ENCODE results near the gene KIFC3.
A peak's percentile ranks its signal among the peaks of the same experiment; 100 is the strongest.
"Not testable (repeated sequence)": the region's sequence is repeated elsewhere in the genome, so short reads cannot be mapped to it uniquely, and the experiment has no call there.

Gene KIFC3

DNA sequence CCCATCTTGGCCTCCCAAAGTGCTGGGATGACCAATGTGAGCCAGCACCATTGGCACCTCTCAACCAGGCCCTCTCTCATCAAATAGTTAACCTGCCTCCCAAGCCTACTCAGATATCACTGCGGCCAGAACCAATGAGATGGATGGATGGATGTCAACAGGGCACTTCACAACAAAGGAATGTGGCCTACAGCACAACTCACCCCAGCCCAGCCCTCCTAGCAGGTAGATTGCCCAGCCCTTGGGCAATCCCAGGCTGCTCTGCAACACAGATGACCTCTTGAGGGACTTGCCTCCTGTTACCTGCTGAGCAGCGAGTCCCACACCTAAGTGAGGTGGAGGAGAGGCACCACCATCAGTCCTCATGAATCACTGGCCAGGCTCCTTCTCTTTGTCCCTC lies 22.6 kb upstream of the KIFC3 start:
- no peak for DNase-seq (ENCODE audit: low read depth, low spot score)

DNA sequence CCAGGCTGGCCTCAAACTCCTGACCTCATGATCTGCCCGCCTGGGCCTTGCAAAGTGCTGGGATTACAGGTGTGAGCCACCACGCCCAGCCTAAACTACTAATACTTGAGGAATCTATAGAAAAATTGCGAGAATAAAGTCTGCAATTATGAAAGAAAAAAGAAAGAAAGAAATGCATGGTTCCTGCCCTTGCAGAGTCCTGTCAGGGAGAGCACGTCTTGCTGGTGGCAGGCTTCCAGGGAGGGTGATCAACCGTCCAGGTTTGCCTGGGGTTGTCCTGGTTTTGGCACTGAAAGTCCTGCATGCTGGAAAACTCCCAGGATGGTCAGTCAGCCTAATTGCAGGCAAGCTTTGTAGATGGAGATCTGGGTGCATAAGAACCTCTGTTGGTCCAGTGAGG lies 21.5 kb upstream of the KIFC3 start:
- DNase-seq (ENCODE audit: low read depth, low spot score), result no peak

DNA sequence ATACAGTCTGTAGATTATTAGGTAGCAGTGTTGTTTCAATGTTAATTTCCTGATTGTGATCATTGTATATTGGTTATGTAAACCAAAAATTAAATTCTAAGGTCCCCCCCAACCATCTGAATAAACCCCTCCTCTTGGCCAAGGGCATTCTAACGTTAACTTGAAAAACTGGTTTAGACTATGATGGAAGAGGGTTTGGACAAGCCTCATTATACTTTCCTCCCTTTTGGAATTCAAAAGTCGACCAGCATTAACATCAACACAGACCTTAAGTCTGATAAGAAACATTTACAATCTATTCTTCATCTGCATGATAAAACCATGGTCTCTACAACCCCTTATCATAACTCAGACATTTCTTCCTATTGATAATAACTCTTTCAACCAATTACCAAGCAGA lies 20.6 kb upstream of the KIFC3 start:
- no peak for DNase-seq (ENCODE audit: low read depth, low spot score)

DNA sequence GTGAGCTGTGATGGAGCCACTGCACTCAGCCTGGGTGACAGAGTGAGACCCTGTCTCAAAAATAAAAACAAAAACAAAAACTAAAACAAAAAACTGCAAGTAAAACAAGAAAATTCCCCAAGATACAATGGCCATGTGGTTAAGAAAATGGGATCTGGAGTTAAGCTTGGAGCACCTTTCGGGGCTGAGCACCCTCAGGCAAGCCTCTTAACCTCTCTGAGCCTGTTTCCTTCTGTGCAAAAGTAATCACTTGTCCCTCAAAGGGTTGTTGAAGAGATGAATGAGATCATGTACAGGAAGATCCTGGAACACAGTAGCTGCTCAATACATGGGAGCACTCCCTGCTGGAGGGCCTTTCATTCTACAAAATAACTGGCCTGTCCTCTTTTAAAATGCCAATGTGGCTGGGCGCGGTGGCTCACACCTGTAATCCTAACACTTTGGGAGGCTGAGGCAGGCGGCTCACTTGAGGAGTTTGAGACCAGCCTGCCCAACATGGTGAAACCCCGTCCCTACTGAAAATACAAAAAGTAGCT lies 19.8 kb upstream of the KIFC3 start:
- no peak for DNase-seq (ENCODE audit: low read depth, low spot score)

- no peak for DNase-seq (ENCODE audit: low read depth, low spot score)
Observed at GRCh38 chr16:57821149-57821971, 19.1 kb upstream of the KIFC3 start.

DNA sequence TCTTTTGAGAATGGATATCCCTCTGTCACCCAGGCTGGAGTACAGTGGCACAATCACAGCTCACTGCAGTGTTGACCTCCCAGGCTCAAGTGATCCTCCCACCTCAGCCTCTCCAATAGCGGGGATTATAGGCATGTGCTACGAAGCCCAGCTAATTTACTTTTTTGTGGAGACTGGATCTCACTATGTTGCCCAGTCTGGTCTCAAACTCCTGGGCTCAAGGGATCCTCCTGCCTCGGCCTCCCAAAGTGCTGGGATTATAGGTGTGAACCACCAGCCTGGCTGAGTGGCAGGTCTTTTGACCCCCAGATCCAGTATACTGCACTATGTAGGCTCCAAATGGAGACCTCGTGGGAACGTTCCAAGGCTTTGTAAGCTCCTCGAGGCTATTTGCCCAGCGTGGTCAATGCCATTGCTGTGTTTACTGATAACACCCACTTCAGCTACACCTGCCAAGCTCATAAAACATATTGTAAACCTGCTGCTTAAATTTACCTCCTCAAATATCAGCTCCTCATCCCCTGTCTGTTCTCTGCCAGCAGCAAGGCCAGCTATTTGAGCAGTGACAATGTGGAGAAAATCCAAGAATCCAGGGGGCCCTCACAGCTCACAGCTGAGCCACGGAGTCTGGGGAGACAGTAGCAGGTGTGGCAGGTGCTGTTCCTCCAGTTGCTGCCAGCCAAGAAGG lies 16.2 kb upstream of the KIFC3 start:
- no peak for DNase-seq (ENCODE audit: low read depth, low spot score)

DNA sequence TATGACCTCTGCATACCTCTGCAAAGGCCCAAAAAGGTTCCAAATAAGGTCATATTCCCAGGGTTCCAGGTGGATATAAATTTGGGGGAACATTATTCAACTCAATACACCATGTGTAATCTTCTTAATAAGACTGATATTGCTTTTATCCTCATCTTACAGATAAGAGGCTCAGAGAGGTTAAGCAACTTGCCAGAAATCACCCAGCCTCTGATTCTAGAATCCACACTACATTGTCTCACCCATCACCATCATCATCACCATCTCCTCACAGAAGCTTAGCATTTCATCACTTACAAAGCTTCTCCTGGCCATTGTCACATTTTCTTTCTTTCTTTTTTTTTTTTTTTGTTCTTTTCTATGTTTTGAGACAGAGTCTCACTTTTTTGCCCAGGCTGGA lies 15.4 kb upstream of the KIFC3 start:
- no peak for DNase-seq (ENCODE audit: low read depth, low spot score)

GRCh38 chr16:57815987-57816745 lies 13.9 kb upstream of the KIFC3 start:
- DNase-seq (ENCODE audit: low read depth, low spot score), result no peak

- no peak for DNase-seq (ENCODE audit: low read depth, low spot score)
Observed at GRCh38 chr16:57814896-57815295, 12.6 kb upstream of the KIFC3 start.

DNA sequence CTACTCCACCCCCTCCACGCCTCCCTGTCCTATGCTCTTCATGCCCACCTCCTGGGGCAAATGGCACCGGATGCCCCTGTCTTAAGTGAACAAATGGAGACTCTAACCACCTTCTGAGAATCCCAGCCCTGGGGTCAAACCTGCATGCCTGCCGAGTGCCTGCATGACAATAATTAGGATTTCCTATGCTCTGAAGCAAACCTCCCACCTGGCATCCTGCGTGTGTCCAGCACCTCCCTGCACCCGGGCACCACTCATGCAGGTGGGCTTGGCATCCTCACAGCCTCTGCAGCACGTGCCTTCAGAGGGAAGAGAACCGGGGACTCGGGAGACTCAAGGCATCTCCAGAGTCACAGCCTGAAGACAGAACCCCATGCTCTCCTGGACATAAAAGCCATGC lies 11.2 kb upstream of the KIFC3 start:
- DNase-seq (ENCODE audit: low read depth, low spot score), result no peak

DNA sequence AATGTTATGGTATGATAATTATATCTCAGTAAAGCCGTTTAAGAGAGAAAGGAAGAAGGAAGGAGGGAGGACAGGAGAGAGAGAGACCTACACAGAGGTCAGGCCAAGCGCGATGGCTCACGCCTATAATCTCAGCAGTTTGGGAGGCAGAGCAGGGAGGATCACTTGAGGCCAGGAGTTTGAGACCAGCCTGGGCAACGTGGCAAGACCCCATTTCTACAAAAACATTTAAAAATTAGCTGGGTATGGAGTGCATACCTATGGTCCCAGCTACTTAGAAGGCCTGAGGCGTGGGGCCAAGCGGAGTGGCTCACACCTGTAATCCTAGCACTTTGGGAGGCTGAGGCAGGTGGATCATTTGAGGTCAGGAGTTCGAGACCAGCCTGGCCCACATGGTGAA lies 9.0 kb upstream of the KIFC3 start:
- DNase-seq (ENCODE audit: low read depth, low spot score), result not testable (repeated sequence)

GRCh38 chr16:57810197-57811031 lies 8.1 kb upstream of the KIFC3 start:
- no peak for DNase-seq (ENCODE audit: low read depth, low spot score)

- no peak for DNase-seq (ENCODE audit: low read depth, low spot score)
Observed at GRCh38 chr16:57809276-57810196, 7.2 kb upstream of the KIFC3 start.

DNA sequence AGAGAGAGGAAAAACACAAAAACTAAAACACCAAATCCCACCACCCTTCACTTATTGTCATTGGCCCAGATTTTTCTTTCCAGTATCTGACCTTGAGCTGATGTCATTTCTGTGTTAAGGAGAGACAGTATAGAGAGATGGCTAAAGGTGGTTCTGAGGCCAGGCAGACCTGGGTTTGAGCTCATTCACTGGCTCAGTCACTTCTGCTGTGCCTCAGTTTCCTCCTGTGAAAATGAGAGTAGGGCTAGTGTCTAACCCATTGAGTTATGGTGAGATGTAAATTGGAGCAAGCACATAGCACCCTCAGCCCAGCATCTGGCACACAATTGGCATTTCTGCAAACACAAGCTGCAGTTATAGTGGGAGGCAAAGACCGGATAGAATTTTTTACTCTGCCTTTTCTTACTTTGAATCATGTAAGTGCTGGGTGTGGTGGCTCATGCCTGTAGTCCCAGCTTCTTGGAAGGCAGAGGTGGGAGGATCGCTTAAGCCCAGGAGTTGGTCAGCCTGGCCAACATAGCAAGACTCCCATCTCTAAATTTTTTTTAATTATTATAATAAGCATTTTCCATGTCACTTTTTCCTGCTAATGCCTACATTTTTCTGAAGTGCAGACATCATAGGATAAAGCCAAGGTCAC lies 6.4 kb upstream of the KIFC3 start:
- no peak for DNase-seq (ENCODE audit: low read depth, low spot score)

GRCh38 chr16:57807968-57808528 lies 5.8 kb upstream of the KIFC3 start:
- DNase-seq (ENCODE audit: low read depth, low spot score), result peak; percentile 27

GRCh38 chr16:57807252-57807967 lies 5.1 kb upstream of the KIFC3 start:
- DNase-seq (ENCODE audit: low read depth, low spot score), result no peak

DNA sequence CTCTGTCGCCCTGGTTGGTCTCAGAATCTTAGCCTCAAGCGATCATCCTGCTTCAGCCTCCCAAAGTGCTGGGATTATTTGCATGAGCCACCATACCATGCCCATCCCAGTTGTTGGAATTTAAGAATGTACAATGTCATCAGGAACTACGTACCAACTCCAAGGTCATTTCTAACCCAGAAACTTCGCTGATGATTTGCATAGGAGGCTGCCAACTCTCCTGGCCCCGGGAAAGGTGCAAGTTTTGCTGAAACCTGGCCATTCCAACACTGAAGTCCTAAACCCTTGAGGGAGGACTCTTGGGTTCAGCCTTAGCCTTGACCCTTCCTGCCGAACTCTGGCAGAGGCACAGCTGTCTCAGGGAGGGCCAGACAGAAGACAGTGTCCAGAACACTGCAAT lies 2.9 kb upstream of the KIFC3 start:
- no peak for DNase-seq (ENCODE audit: low read depth, low spot score)

DNA sequence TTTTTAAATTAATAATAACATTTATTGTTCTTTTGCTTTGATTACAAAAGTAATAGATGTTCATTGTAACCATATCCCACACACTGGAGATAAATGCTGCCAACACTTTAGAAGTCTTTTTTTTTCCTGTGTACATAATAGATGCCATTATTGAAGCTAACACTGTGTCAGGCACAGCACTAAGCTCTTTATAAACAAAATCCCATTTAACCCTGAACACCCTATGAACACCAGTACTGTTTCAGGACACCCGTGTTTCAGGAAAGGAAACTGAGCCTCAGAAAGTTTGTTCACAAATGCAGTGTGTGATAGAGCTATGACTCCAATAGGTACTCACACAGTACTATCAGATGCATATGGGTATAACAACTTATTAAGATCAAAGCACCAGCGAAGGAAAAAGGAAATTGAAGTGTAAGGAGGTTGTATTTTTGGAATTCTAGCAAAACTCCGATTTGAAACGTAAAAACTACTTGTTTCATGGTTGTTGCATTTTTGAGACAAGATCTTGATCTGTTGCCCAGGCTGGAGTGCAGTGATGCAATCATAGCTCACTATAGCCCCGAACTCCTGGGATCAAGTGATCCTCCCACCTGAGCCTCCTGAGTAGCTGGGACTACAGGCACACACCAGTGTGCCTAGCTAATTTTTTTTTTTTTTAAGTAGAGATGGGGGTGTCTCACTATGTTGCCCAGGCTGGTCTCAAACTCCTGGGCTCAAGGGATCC lies 2.0 kb upstream of the KIFC3 start:
- DNase-seq (ENCODE audit: low read depth, low spot score), result no peak
